ENCODE data around the gene POLD4. TPM values are rescaled to one million over a fixed set of nuclear protein-coding genes. Genes with fewer than 3 reads are reported as not detected.

The POLD4 gene
- total RNA-seq, 2 experiments from 2014 or later = 40.7 to 42.0 TPM

DNA sequence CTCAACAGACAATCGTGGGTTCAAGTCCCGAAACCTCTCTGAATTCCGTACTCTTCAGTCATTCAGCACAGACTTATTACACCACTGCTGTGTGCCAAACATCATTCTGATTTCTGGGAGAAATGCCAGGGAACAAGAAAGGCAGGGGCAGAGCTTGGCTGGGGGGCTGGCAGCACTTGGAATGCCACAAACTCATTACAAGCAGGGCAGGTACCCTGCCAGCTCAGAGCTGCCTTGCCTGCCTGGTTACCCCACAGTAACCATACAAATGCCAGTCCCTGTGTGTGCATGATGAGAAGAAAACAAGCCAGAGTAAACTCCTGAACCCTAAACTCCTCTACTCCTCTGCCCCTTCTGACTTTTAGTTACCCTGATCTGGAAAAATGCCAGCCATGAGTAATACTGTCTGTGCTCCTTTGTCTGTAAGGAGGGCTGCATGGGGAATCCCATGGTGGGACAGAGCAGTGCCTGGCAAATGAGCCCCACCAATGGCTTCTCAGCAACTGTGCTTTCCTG, 31.6 kb upstream of the POLD4 start:
- CTCF ChIA-PET = interaction anchor here (1.2 to 19.4 kb wide), 2 partner anchors 28 to 94 kb away, joined by 3 to 636 read pairs; partner anchors contain the start of gene POLD4
- Mint-ChIP-seq H3K27ac (no peak overlapping the region), H3K36me3 (ENCODE audit: low read depth) (no peaks in the 10 kb centered on the region), H3K4me1 (ENCODE audit: low read depth) (peaks cover 7% of the 10 kb centered on the region), H3K4me3 (no peak overlapping the region), H3K27me3 (ENCODE audit: low read depth) (peaks cover 2% of the 10 kb centered on the region), H3K9me3 (no peaks in the 10 kb centered on the region)
- DNase-seq = no peak
- intact Hi-C loops (cut with micrococcal nuclease) = no loop called here

DNA sequence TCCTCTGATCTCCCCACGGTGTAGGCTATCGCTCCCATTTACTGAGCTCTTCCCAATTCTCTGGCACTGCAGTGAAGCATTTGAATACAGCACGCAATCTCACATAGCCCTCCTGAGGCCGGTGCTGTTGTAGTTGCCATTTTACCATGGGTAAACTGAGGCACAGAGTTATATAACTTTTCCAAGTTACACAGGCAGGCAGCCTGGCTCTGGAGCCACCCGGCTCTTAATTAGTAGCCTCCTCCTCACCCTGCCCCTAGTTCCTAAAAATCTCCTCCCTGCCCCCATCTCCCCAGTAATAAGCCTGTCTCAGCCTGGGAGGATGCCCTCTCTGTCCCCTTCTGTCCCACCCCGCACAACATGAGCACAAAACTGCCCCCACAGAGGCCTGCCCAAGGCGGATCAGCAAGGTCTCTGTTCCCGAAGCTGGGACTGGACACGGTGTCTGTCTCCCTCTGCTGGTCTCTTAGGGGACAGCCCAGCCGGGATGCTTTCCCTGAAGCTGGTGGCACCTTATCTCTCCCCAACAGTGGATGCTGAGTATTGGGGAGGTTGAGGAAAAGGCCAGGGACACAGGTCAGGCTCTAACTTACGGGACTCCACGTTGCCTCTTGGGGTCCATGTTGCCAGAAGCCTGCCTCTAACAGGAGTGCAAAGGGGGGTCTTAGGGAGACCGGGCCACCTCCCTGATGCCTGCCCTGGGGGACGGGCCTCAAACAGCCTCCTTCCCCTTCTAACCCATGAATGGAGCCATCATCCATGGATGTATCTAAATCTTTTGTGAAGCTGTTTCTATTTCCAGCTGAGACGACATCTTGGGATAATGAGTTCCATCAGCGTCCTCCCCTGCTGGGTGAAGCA, 29.2 kb upstream of the POLD4 start:
- Mint-ChIP-seq H3K4me3 (no peak overlapping the region), H3K4me1 (ENCODE audit: low read depth) (peaks cover 2% of the 10 kb centered on the region), H3K27me3 (ENCODE audit: low read depth) (peaks cover 2% of the 10 kb centered on the region), H3K9me3 (no peaks in the 10 kb centered on the region), H3K36me3 (ENCODE audit: low read depth) (no peaks in the 10 kb centered on the region), H3K27ac (no peak overlapping the region)
- peak; percentile 92 for DNase-seq
- CTCF ChIA-PET = interaction anchor here (0.6 to 19.4 kb wide), 29 partner anchors 8 to 325 kb away, joined by 3 to 636 read pairs (median 4); partner anchors contain the start of genes AIP, CLCF1, POLD4 and PPP1CA
- intact Hi-C loops (cut with micrococcal nuclease) = loop anchor here (1.0 to 2.0 kb wide), 6 partner anchors 25 to 302 kb away; no protein-coding TSS in a partner anchor

DNA sequence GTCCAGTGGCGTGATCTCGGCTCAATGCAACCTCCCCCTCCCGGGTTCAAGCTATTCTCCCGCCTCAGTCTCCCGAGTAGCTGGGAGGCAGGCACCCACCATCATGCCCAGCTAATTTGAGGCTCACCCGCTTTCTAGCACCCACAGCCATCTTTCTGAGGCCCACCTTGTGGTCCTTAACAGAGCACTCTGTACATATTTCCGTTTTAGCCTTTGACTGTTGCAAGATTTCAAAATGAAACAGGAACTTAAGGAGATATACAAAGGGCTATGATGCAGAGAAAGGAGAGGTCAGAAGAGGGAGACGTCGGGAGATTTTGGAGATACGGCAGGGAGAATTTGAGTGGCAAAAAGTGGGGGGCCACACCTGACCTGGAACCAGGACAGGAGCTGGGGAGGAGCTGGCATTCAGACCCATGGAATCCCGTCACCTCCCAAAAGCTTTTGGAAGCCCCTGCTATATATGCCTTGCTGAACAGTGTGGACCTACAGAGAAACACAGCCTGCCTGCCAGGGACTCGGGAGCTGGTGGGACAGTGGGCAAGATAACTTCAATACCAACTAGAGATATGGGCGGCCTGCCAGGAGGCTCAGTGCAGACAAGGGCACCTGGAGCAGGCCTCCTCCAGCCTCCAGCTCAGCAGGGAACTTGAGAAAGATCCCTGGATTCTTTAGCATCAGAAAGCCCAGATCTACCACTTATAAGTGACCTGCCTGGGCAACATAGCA, 28.1 kb upstream of the POLD4 start:
- no peaks in the 10 kb centered on the region for H3K36me3 Mint-ChIP-seq (ENCODE audit: low read depth)
- H3K4me1 Mint-ChIP-seq (ENCODE audit: low read depth) = peaks cover 2% of the 10 kb centered on the region
- H3K4me3 Mint-ChIP-seq = no peak overlapping the region
- DNase-seq = no peak
- H3K27me3 Mint-ChIP-seq (ENCODE audit: low read depth) = peaks cover 5% of the 10 kb centered on the region
- H3K27ac Mint-ChIP-seq = no peak overlapping the region
- CTCF ChIA-PET = interaction anchor here (0.6 to 19.4 kb wide), 26 partner anchors 8 to 324 kb away, joined by 3 to 636 read pairs (median 4); partner anchors contain the start of genes CLCF1, POLD4, PPP1CA and RAD9A
- intact Hi-C loops (cut with micrococcal nuclease) = no loop called here
- no peaks in the 10 kb centered on the region for H3K9me3 Mint-ChIP-seq

DNA sequence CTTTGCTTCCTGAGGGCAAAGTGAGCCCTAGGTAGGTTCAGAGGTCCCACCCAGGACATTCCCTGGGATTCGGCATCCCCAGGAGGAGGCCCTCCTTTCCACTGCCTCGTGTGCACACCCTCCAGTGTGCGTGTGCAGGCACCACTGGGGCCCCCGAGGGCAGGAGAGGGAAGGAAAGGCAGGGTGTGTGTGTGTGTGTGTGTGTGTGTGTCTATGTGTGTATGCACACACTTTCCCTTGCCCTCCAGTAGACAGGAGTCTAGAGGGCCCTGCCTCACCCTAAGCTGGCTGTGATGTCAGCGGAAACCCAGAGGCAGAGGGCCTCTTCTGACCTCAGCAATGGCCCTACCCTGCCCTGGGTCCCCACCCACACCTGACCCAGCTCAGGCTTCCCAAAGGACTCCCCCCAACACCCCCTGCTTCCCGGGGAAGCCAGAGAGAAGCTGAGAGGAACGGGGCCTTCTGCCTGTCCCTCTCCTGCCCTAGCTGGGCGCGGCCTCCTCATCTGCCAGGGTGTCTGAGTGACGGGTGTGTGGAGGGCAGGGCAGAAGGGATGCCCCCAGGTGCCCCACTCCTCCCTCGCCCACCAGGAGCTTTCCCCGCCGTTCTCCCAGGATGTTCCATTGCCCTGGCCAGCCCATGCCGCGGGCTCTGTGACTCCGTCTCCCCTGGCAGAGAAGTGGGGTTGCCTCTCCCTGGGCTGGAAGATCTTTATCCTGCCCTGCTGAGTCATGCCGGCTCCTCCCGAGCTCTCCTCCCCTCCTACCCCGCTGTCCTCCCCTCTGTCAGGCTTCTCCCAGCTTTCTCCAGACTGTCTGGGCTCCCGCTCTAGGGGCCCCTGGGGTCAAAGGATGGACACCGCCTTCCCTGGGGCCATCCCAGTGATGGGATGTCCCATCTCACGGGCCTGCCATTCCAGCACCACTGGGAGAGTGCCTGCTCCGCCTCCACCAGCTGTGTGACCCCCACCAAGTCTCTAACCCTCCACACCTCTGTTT, 26.0 kb upstream of the POLD4 start:
- no peaks in the 10 kb centered on the region for H3K9me3 Mint-ChIP-seq
- no peaks in the 10 kb centered on the region for H3K36me3 Mint-ChIP-seq (ENCODE audit: low read depth)
- no peak for DNase-seq
- no peak overlapping the region for H3K4me3 Mint-ChIP-seq
- H3K4me1 Mint-ChIP-seq (ENCODE audit: low read depth) = peaks cover 10% of the 10 kb centered on the region
- no peak overlapping the region for H3K27ac Mint-ChIP-seq
- CTCF ChIA-PET = interaction anchor here (0.6 to 19.4 kb wide), 7 partner anchors 8 to 304 kb away, joined by 3 to 636 read pairs (median 6); partner anchors contain the start of genes CLCF1 and POLD4
- peaks cover 11% of the 10 kb centered on the region for H3K27me3 Mint-ChIP-seq (ENCODE audit: low read depth)
- intact Hi-C loops (cut with micrococcal nuclease) = no loop called here

DNA sequence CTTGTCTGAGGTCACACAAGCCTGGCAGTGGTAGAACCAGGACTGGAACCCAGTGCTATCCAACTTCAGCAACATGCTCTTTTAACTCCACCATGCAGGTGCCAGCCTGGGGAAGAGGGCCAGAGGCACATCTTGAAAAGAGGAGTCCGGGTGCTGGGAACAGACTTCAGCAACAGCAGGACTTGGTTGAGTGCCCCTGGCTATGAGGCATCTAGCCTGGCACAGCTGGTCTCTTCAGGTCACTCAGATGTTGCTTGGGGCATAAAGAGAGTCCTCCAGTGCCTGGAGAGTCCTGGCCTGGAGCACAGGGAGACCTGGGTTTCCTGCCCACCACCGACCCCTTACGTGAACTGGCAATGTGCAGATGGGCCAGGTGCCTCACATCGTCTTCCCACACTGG, 25.2 kb upstream of the POLD4 start:
- H3K4me3 Mint-ChIP-seq = no peak overlapping the region
- no peaks in the 10 kb centered on the region for H3K9me3 Mint-ChIP-seq
- peaks cover 15% of the 10 kb centered on the region for H3K4me1 Mint-ChIP-seq (ENCODE audit: low read depth)
- intact Hi-C loops (cut with micrococcal nuclease) = no loop called here
- no peak for DNase-seq
- H3K36me3 Mint-ChIP-seq (ENCODE audit: low read depth) = no peaks in the 10 kb centered on the region
- CTCF ChIA-PET = interaction anchor here (0.8 to 19.4 kb wide), 5 partner anchors 9 to 35 kb away, joined by 3 to 636 read pairs (median 3); partner anchors contain the start of gene POLD4
- H3K27me3 Mint-ChIP-seq (ENCODE audit: low read depth) = peaks cover 17% of the 10 kb centered on the region
- no peak overlapping the region for H3K27ac Mint-ChIP-seq

DNA sequence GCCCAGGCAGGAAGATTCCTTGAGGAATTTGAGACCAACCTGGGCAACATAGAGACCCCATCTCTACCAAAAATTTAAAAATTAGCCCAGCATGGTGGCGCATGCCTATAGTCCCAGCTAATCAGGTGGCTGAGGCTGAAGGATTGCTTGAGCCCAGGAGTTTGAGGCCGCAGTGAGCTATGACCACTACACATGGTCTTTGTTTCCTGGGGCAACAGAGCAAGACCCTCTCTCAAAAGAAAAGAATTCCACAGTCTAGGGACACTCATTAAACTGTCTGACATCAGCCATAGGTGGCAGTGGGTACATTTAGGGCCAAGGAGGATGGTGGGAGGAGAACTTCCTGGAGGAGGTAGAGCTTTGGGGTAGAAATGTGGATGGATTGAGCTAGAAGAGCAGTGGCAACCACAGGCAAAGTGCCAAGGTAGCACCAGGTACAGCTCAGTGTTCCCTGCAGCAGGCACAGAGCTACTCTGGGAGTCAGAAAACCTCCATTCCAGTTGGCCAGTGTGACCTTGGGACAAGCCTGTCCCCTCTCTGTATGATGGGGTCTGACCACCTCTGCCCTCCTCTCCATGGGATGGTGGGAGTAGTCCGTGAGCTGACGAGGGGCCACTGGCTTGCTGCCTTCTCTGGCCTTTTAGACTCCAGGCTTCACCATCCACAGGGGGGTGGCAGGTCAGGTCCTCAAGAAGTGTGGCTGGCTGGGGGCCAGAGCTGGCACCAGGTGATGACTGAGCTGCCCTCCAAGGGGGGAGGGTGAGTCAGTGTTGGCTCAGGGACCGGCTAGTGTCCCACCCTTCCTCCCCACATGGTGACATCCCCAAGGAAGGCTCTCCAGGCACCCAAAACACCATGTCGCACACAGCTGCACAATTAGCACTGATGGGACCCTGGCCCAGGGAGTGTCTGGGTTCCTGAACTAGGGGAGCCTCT, 23.8 kb upstream of the POLD4 start:
- CTCF ChIA-PET = interaction anchor here (0.8 to 19.4 kb wide), 4 partner anchors 8 to 32 kb away, joined by 3 to 636 read pairs (median 16); partner anchors contain the start of gene POLD4
- Mint-ChIP-seq H3K36me3 (ENCODE audit: low read depth) (no peaks in the 10 kb centered on the region), H3K4me1 (ENCODE audit: low read depth) (peaks cover 14% of the 10 kb centered on the region), H3K9me3 (no peaks in the 10 kb centered on the region), H3K4me3 (no peak overlapping the region), H3K27me3 (ENCODE audit: low read depth) (peaks cover 15% of the 10 kb centered on the region), H3K27ac (no peak overlapping the region)
- no peak for DNase-seq
- intact Hi-C loops (cut with micrococcal nuclease) = no loop called here

DNA sequence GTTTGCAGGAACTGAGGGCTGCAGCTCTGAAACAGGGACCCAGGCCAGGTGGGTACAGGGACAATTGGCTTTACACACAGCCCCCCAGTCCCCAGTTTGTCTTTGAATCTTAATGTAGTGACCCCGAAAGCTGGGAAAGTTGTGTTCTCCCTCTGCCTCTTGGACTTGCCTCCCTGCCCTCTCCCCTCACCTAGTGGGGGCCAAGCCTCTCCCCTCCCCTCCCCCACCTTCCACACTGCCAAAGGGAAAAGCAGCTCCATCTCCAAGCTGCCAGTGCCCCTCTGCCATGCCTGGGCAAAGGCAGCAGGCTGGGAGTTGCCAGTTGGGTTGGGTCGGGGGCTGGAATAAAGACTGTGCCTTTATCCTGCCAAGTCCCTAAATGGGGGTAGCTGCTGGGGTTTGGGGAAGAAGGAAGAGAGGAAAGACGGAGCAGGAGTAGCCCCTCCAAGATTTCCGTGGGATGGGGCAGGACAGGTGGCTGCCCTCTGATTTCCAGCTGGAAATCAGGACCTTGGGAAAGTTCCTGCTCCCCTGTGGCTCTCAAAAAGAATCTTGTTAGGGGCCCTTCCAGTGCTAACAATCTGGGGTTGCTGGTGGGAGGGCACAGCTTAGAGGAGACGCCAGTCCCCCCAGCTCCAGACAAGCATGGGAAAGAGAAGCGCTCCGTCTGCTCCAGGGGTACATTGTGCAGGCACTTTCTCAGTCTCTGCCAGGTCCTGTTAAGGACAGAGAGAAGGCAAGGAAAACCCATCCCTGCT, 22.9 kb upstream of the POLD4 start:
- no peak overlapping the region for H3K27ac Mint-ChIP-seq
- H3K27me3 Mint-ChIP-seq (ENCODE audit: low read depth) = peaks cover 23% of the 10 kb centered on the region
- intact Hi-C loops (cut with micrococcal nuclease) = no loop called here
- peaks cover 21% of the 10 kb centered on the region for H3K4me1 Mint-ChIP-seq (ENCODE audit: low read depth)
- CTCF ChIA-PET = interaction anchor here (2.9 to 19.4 kb wide), 2 partner anchors 19 to 31 kb away, joined by 26 to 636 read pairs; partner anchors contain the start of gene POLD4
- no peak overlapping the region for H3K4me3 Mint-ChIP-seq
- DNase-seq = no peak
- H3K9me3 Mint-ChIP-seq = no peaks in the 10 kb centered on the region
- H3K36me3 Mint-ChIP-seq (ENCODE audit: low read depth) = no peaks in the 10 kb centered on the region

DNA sequence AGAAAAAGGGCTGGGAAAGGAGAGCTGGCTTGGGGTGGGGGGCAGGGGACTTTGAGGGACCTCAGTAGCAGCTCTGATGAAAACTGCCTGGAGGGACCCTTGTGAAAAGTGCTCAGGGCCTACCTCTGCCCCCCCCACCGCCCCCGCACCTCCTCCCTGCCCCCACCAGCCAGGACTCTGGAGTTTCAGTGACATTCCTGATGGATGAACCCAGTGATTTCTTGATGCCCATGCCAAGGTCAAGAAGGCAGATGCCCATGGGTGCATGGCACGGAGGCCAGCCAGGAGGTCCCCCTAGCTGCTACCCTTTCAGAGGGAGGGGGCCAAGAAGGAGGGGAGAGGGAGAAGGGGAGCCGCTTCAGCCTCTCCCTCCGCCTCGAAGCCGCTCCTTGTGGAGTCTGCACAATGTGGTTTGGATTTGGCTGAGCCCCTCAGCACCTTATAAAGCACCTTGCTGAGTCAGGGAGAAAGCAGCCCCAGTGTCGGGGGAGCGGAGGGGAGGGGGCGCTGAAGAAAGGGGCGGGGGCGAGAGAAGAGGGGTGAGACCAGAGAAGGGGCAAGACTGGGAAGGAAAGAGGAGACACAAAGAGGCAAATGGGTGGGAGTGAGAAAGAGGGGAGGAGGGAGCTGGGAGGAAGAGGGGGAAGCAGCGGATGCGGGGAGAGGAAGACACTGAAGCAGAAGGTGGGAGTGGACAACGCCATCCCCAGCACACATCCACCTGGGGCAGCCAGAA, 22.1 kb upstream of the POLD4 start:
- CTCF ChIA-PET = interaction anchor here (2.9 to 19.4 kb wide), 2 partner anchors 18 to 30 kb away, joined by 26 to 636 read pairs; partner anchors contain the start of gene POLD4
- Mint-ChIP-seq H3K4me3 (no peak overlapping the region), H3K9me3 (no peaks in the 10 kb centered on the region), H3K27ac (no peak overlapping the region), H3K36me3 (ENCODE audit: low read depth) (no peaks in the 10 kb centered on the region), H3K27me3 (ENCODE audit: low read depth) (peaks cover 26% of the 10 kb centered on the region), H3K4me1 (ENCODE audit: low read depth) (peaks cover 23% of the 10 kb centered on the region)
- intact Hi-C loops (cut with micrococcal nuclease) = no loop called here
- no peak for DNase-seq

DNA sequence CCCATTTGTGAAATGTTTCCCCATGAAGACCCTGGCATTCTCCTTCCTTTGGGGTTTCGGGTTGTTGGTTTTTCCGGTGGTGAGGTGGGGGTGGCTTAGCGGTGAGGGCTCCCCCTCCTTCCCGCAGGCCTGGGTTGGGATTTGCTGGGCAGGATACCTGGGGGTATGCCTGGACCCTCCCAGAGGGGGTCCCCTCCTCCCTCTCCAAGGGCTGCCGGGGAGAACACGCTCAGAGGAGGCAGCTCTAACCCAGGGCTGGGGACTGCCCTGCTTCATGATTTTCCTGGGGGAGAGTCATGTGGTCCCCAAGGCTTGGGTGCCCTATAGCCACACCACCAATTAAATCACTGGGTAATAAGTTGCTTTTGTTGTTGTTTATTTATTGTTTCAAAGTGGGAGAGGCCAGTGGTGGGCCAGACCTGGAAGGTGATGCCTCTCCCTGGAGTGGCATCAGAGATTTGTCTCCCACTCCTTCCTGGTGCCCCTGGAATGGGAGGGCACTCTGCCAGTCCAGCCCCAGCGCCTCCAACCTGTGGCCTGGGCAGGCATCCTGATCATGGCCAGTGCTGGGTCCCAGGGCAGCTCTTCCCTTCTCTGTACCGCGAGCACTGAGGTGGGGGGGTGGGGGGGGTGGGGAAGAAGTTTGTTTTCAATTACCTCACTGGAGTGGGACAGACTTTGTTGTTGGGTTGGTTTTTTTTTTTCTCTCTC, 21.4 kb upstream of the POLD4 start:
- CTCF ChIA-PET = interaction anchor here (0.6 to 19.4 kb wide), 7 partner anchors 7 to 113 kb away, joined by 3 to 636 read pairs (median 10); partner anchors contain the start of gene POLD4
- peaks cover 28% of the 10 kb centered on the region for H3K27me3 Mint-ChIP-seq (ENCODE audit: low read depth)
- H3K4me1 Mint-ChIP-seq (ENCODE audit: low read depth) = peaks cover 23% of the 10 kb centered on the region
- no peaks in the 10 kb centered on the region for H3K36me3 Mint-ChIP-seq (ENCODE audit: low read depth)
- no peaks in the 10 kb centered on the region for H3K9me3 Mint-ChIP-seq
- intact Hi-C loops (cut with micrococcal nuclease) = no loop called here
- no peak overlapping the region for H3K4me3 Mint-ChIP-seq
- DNase-seq = no peak
- H3K27ac Mint-ChIP-seq = no peak overlapping the region

Measured in activated naive CD4-positive, alpha-beta T cell treated with anti-CD3 and anti-CD28 coated beads for 36 hours (primary cell).